ENCODE results near the gene ADAM12. TPM values are rescaled to one million over a fixed set of nuclear protein-coding genes. Genes with fewer than 3 reads are reported as not detected.

ADAM12 gene
- total and polyA plus RNA-seq, 2 donors = 0.96 to 4.6 TPM

GRCh38 chr10:126111516-126111915 lies 276.8 kb downstream of the ADAM12 start:
- H3K36me3 ChIP-seq (ENCODE audit: control insufficient read depth in 2 of 2, insufficient read depth in 2 of 2, low read length in 1 of 2) = no peaks in the 10 kb centered on the region
- DNase-seq (ENCODE audit: low read depth in 6 of 9, low spot score in 9 of 9) = no peak
- whole genome bisulfite sequencing = 73% methylated on average over 6 of the region's 6 CpGs

GRCh38 chr10:126110489-126111180 lies 277.6 kb downstream of the ADAM12 start:
- no peaks in the 10 kb centered on the region for H3K9me3 ChIP-seq (ENCODE audit: control insufficient read depth in 2 of 2, insufficient read depth in 1 of 2, low read length in 1 of 2)
- no peak overlapping the region for H3K4me3 ChIP-seq (ENCODE audit: low read length in 2 of 2)
- H3K4me1 ChIP-seq (ENCODE audit: control insufficient read depth in 2 of 2, insufficient read depth in 2 of 2, low read length in 2 of 2) = no peaks in the 10 kb centered on the region
- H3K27ac ChIP-seq (ENCODE audit: low read depth in 1 of 2, low read length in 1 of 2) = no peak overlapping the region
- no peaks in the 10 kb centered on the region for H3K36me3 ChIP-seq (ENCODE audit: control insufficient read depth in 2 of 2, insufficient read depth in 2 of 2, low read length in 1 of 2)
- H3K27me3 ChIP-seq (ENCODE audit: control insufficient read depth in 2 of 2, insufficient read depth in 1 of 2, low read length in 1 of 2) = no peaks in the 10 kb centered on the region
- 27% methylated on average over 5 of the region's 5 CpGs for WGBS
- DNase-seq (ENCODE audit: low read depth in 6 of 9, low spot score in 9 of 9) = no peak

More at GRCh38 chr10:126111516-126111915, 276.8 kb downstream of the ADAM12 start:
- Histone ChIP-seq H3K4me3 (ENCODE audit: low read length in 2 of 2) (no peak overlapping the region), H3K27me3 (ENCODE audit: control insufficient read depth in 2 of 2, insufficient read depth in 1 of 2, low read length in 1 of 2) (no peaks in the 10 kb centered on the region), H3K4me1 (ENCODE audit: control insufficient read depth in 2 of 2, insufficient read depth in 2 of 2, low read length in 2 of 2) (no peaks in the 10 kb centered on the region), H3K9me3 (ENCODE audit: control insufficient read depth in 2 of 2, insufficient read depth in 1 of 2, low read length in 1 of 2) (no peaks in the 10 kb centered on the region), H3K27ac (ENCODE audit: low read depth in 1 of 2, low read length in 1 of 2) (no peak overlapping the region)

GRCh38 chr10:126109893-126110292 lies 278.4 kb downstream of the ADAM12 start:
- DNase-seq (ENCODE audit: low read depth in 6 of 9, low spot score in 9 of 9) = no peak
- 91% methylated on average over 5 of the region's 5 CpGs for WGBS
- H3K4me1 ChIP-seq (ENCODE audit: control insufficient read depth in 2 of 2, insufficient read depth in 2 of 2, low read length in 2 of 2) = no peaks in the 10 kb centered on the region
- H3K27me3 ChIP-seq (ENCODE audit: control insufficient read depth in 2 of 2, insufficient read depth in 1 of 2, low read length in 1 of 2) = no peaks in the 10 kb centered on the region
- no peaks in the 10 kb centered on the region for H3K36me3 ChIP-seq (ENCODE audit: control insufficient read depth in 2 of 2, insufficient read depth in 2 of 2, low read length in 1 of 2)
- no peaks in the 10 kb centered on the region for H3K9me3 ChIP-seq (ENCODE audit: control insufficient read depth in 2 of 2, insufficient read depth in 1 of 2, low read length in 1 of 2)
- no peak overlapping the region for H3K27ac ChIP-seq (ENCODE audit: low read depth in 1 of 2, low read length in 1 of 2)
- no peak overlapping the region for H3K4me3 ChIP-seq (ENCODE audit: low read length in 2 of 2)

- H3K27me3 ChIP-seq (ENCODE audit: control insufficient read depth in 2 of 2, insufficient read depth in 1 of 2, low read length in 1 of 2) = no peaks in the 10 kb centered on the region
- peak in 1 of 9 donors; percentile 5 for DNase-seq (ENCODE audit: low read depth in 6 of 9, low spot score in 9 of 9)
- WGBS = 85% methylated on average over 4 of the region's 4 CpGs
These were observed 279.6 kb downstream of the ADAM12 start for GRCh38 chr10:126108693-126109092.

GRCh38 chr10:126104767-126105166 lies 283.5 kb downstream of the ADAM12 start:
- Histone ChIP-seq H3K4me3 (ENCODE audit: low read length in 2 of 2) (no peak overlapping the region), H3K36me3 (ENCODE audit: control insufficient read depth in 2 of 2, insufficient read depth in 2 of 2, low read length in 1 of 2) (no peaks in the 10 kb centered on the region)
- WGBS = 55% methylated on average over 8 of the region's 8 CpGs

More at GRCh38 chr10:126108693-126109092, 279.6 kb downstream of the ADAM12 start:
- Histone ChIP-seq H3K9me3 (ENCODE audit: control insufficient read depth in 2 of 2, insufficient read depth in 1 of 2, low read length in 1 of 2) (no peaks in the 10 kb centered on the region), H3K27ac (ENCODE audit: low read depth in 1 of 2, low read length in 1 of 2) (no peak overlapping the region), H3K4me1 (ENCODE audit: control insufficient read depth in 2 of 2, insufficient read depth in 2 of 2, low read length in 2 of 2) (no peaks in the 10 kb centered on the region), H3K4me3 (ENCODE audit: low read length in 2 of 2) (no peak overlapping the region), H3K36me3 (ENCODE audit: control insufficient read depth in 2 of 2, insufficient read depth in 2 of 2, low read length in 1 of 2) (no peaks in the 10 kb centered on the region)

GRCh38 chr10:126102636-126103035 lies 285.6 kb downstream of the ADAM12 start:
- Histone ChIP-seq H3K4me1 (ENCODE audit: control insufficient read depth in 2 of 2, insufficient read depth in 2 of 2, low read length in 2 of 2) (no peaks in the 10 kb centered on the region), H3K4me3 (ENCODE audit: low read length in 2 of 2) (no peak overlapping the region), H3K27me3 (ENCODE audit: control insufficient read depth in 2 of 2, insufficient read depth in 1 of 2, low read length in 1 of 2) (no peaks in the 10 kb centered on the region), H3K9me3 (ENCODE audit: control insufficient read depth in 2 of 2, insufficient read depth in 1 of 2, low read length in 1 of 2) (no peaks in the 10 kb centered on the region), H3K27ac (ENCODE audit: low read depth in 1 of 2, low read length in 1 of 2) (no peak overlapping the region), H3K36me3 (ENCODE audit: control insufficient read depth in 2 of 2, insufficient read depth in 2 of 2, low read length in 1 of 2) (no peaks in the 10 kb centered on the region)
- DNase-seq (ENCODE audit: low read depth in 6 of 9, low spot score in 9 of 9) = no peak
- WGBS = 93% methylated on average over 9 of the region's 9 CpGs

More at GRCh38 chr10:126104767-126105166, 283.5 kb downstream of the ADAM12 start:
- no peaks in the 10 kb centered on the region for H3K9me3 ChIP-seq (ENCODE audit: control insufficient read depth in 2 of 2, insufficient read depth in 1 of 2, low read length in 1 of 2)
- no peaks in the 10 kb centered on the region for H3K27me3 ChIP-seq (ENCODE audit: control insufficient read depth in 2 of 2, insufficient read depth in 1 of 2, low read length in 1 of 2)
- no peak overlapping the region for H3K27ac ChIP-seq (ENCODE audit: low read depth in 1 of 2, low read length in 1 of 2)
- peak in 1 of 9 donors; percentile 10 for DNase-seq (ENCODE audit: low read depth in 6 of 9, low spot score in 9 of 9)
- H3K4me1 ChIP-seq (ENCODE audit: control insufficient read depth in 2 of 2, insufficient read depth in 2 of 2, low read length in 2 of 2) = no peaks in the 10 kb centered on the region

- WGBS = 16% methylated on average over 4 of the region's 4 CpGs
- peak in 1 of 9 donors; percentile 16 for DNase-seq (ENCODE audit: low read depth in 6 of 9, low spot score in 9 of 9)
- H3K9me3 ChIP-seq (ENCODE audit: control insufficient read depth in 2 of 2, insufficient read depth in 1 of 2, low read length in 1 of 2) = no peaks in the 10 kb centered on the region
- peak overlapping the region in 1 of 2 donors; percentile 26 for H3K27ac ChIP-seq (ENCODE audit: low read depth in 1 of 2, low read length in 1 of 2)
- no peaks in the 10 kb centered on the region for H3K4me1 ChIP-seq (ENCODE audit: control insufficient read depth in 2 of 2, insufficient read depth in 2 of 2, low read length in 2 of 2)
- H3K27me3 ChIP-seq (ENCODE audit: control insufficient read depth in 2 of 2, insufficient read depth in 1 of 2, low read length in 1 of 2) = no peaks in the 10 kb centered on the region
- no peak overlapping the region for H3K4me3 ChIP-seq (ENCODE audit: low read length in 2 of 2)
- no peaks in the 10 kb centered on the region for H3K36me3 ChIP-seq (ENCODE audit: control insufficient read depth in 2 of 2, insufficient read depth in 2 of 2, low read length in 1 of 2)
These were observed 286.5 kb downstream of the ADAM12 start for GRCh38 chr10:126101736-126102135.

GRCh38 chr10:126101325-126101724 lies 287.0 kb downstream of the ADAM12 start:
- no peaks in the 10 kb centered on the region for H3K4me1 ChIP-seq (ENCODE audit: control insufficient read depth in 2 of 2, insufficient read depth in 2 of 2, low read length in 2 of 2)
- no peak overlapping the region for H3K4me3 ChIP-seq (ENCODE audit: low read length in 2 of 2)
- H3K36me3 ChIP-seq (ENCODE audit: control insufficient read depth in 2 of 2, insufficient read depth in 2 of 2, low read length in 1 of 2) = no peaks in the 10 kb centered on the region
- no peaks in the 10 kb centered on the region for H3K27me3 ChIP-seq (ENCODE audit: control insufficient read depth in 2 of 2, insufficient read depth in 1 of 2, low read length in 1 of 2)
- DNase-seq (ENCODE audit: low read depth in 6 of 9, low spot score in 9 of 9) = no peak
- H3K9me3 ChIP-seq (ENCODE audit: control insufficient read depth in 2 of 2, insufficient read depth in 1 of 2, low read length in 1 of 2) = no peaks in the 10 kb centered on the region
- no peak overlapping the region for H3K27ac ChIP-seq (ENCODE audit: low read depth in 1 of 2, low read length in 1 of 2)
- WGBS = 92% methylated on average over 1 of the region's 1 CpG

- Histone ChIP-seq H3K4me3 (ENCODE audit: low read length in 2 of 2) (no peak overlapping the region), H3K4me1 (ENCODE audit: control insufficient read depth in 2 of 2, insufficient read depth in 2 of 2, low read length in 2 of 2) (no peaks in the 10 kb centered on the region), H3K27ac (ENCODE audit: low read depth in 1 of 2, low read length in 1 of 2) (no peak overlapping the region), H3K27me3 (ENCODE audit: control insufficient read depth in 2 of 2, insufficient read depth in 1 of 2, low read length in 1 of 2) (no peaks in the 10 kb centered on the region), H3K9me3 (ENCODE audit: control insufficient read depth in 2 of 2, insufficient read depth in 1 of 2, low read length in 1 of 2) (no peaks in the 10 kb centered on the region), H3K36me3 (ENCODE audit: control insufficient read depth in 2 of 2, insufficient read depth in 2 of 2, low read length in 1 of 2) (no peaks in the 10 kb centered on the region)
- DNase-seq (ENCODE audit: low read depth in 6 of 9, low spot score in 9 of 9) = no peak
- 95% methylated on average over 3 of the region's 3 CpGs for WGBS
These were observed 288.9 kb downstream of the ADAM12 start for GRCh38 chr10:126099366-126099765.

Measured in thymus (tissue), 11 donors.